Dermis lymphatic vessel endothelial cell (primary cell): ENCODE data around the gene KLHL34. TPM values are rescaled to one million over a fixed set of nuclear protein-coding genes. Genes with fewer than 3 reads are reported as not detected.

Experiments used
- total RNA-seq: library from RNA; depleted of rRNA; stranded (reverse); fragments of >200 nt; gene quantifications from 2 replicates; pipeline ENCODE4 v1.2.1, GENCODE V29; 2014

Gene KLHL34
- total RNA-seq: not detected in 2 replicates

GRCh38 chrX:21658152-21658737 lies at the start of gene KLHL34:
Gene KLHL34 (minus strand): TSS chrX:21658330. CDS start chrX:21657788, 542 bp downstream.

Other genes starting within 250 kb of the KLHL34 start
- gene SMPX, start 99.8 kb upstream of the KLHL34 start, total RNA-seq: not detected in 2 replicates
- 4.8 and 5.9 TPM in 2 replicates for gene MBTPS2, start 181.3 kb upstream of the KLHL34 start, total RNA-seq
- 0.65 and 1.1 TPM in 2 replicates for gene YY2, start 197.7 kb upstream of the KLHL34 start, total RNA-seq